ENCODE measurements around the gene LRRC8A.
"Not testable (repeated sequence)": the region's sequence is repeated elsewhere in the genome, so short reads cannot be mapped to it uniquely, and the experiment has no call there.

Gene LRRC8A

DNA sequence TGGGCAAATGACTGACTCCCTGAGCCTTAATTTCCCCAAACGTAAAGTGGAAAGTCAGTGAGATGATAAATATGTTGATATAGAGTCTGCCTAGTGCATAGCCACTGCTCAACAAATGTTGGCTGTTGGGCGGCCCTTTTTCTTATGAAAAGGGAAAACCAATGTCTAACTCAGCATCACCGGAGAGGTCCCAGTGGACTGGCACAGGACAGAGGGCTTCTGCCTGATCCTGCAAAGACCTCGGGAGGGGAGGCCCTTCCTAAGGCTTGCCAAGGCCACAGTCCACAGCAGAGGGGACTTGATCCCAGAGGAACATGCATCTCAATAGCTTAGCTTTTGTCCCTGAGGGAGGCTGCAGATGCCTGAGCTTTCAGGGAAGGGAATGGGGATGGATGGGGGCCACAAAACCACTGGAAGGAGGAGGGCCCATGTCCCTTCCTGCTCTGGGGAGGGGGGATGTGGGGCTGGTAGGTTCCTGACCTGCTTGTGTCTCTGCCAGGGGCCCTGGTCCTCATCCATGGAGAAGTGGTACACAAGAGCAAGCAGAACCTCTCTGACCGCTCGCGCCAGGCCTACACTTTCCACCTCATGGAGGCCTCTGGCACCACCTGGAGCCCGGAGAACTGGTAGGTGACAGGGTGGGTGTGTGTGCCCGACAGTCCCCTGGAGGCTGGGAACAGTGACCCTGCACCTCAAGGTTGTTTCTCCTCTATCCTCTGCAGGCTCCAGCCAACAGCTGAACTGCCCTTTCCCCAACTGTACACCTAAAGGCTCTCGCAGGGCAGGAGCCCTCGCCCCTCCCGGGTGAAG lies 59.2 kb downstream of the LRRC8A start:
- no peaks in the 10 kb centered on the region for H3K4me1 ChIP-seq (ENCODE audit: low read length)
- no peaks in the 10 kb centered on the region for H4K20me1 ChIP-seq (ENCODE audit: insufficient read depth, low read length)
- H3K27ac ChIP-seq (ENCODE audit: low read length), result no peak overlapping the region
- H3K79me2 ChIP-seq (ENCODE audit: low read length), result no peaks in the 10 kb centered on the region
- H3K27me3 ChIP-seq (ENCODE audit: low read depth, low read length), result no peaks in the 10 kb centered on the region
- no peak overlapping the region for H3K4me3 ChIP-seq (ENCODE audit: low read length)
- no peak overlapping the region for H3K4me2 ChIP-seq (ENCODE audit: low read length)
- H3K9ac ChIP-seq (ENCODE audit: low read length), result no peak overlapping the region
- H2AFZ ChIP-seq (ENCODE audit: low read depth, low read length), result no peak overlapping the region
- no peaks in the 10 kb centered on the region for H3K9me3 ChIP-seq (ENCODE audit: insufficient read depth, low read length)
- TF ChIP-seq EZH2phosphoT487 (IDR thresholded peaks at IDR 0.05; ENCODE audit: low read depth), result no peak
- TF ChIP-seq, protein P1, sequence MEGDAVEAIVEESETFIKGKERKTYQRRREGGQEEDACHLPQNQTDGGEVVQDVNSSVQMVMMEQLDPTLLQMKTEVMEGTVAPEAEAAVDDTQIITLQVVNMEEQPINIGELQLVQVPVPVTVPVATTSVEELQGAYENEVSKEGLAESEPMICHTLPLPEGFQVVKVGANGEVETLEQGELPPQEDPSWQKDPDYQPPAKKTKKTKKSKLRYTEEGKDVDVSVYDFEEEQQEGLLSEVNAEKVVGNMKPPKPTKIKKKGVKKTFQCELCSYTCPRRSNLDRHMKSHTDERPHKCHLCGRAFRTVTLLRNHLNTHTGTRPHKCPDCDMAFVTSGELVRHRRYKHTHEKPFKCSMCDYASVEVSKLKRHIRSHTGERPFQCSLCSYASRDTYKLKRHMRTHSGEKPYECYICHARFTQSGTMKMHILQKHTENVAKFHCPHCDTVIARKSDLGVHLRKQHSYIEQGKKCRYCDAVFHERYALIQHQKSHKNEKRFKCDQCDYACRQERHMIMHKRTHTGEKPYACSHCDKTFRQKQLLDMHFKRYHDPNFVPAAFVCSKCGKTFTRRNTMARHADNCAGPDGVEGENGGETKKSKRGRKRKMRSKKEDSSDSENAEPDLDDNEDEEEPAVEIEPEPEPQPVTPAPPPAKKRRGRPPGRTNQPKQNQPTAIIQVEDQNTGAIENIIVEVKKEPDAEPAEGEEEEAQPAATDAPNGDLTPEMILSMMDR (IDR thresholded peaks at IDR 0.05; ENCODE audit: low read depth, low read length), result no peak
- no peaks in the 10 kb centered on the region for H3K36me3 ChIP-seq (replicated peaks; ENCODE audit: low read depth, low read length)

DNA sequence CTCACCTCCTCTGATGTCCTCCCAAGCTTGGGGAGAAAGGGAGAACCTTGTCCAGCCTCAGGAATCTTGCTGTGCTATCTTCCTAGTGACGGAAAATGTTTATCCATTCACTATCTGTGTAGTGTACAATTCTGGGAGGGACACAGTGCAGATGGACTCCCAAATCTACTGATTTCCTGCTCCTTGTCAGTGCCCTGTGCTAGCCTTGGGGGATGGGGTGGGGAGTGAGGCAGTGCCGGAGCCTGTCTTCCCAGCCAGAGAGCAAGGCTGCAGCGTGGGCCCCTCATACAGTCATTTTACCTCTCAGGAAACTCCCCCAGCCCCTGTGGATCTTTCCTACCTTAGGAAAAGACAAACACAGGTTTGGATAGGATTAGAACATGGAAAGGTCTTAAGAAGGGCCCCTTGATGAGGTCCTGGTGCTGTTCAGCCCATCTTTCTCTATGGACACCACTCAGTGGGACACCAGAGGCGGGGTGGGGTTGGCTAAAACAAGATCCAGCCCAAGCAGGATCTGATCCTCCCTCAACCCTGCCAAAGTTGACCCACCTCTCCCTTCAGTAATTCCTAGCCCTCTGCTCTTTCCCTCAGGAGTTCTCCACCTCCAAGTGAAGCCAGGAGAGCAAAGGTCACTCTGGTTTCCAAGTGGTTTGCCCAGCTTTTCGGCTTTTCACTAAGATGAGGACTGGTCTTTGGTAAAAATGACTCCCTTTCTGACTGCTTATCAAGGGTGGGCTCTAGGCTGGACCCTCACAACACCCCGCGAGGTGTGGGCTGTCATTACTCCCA lies 62.1 kb downstream of the LRRC8A start:
- Histone ChIP-seq H3K79me2 (ENCODE audit: low read length) (peaks cover 14% of the 10 kb centered on the region), H3K36me3 (replicated peaks; ENCODE audit: low read depth, low read length) (no peaks in the 10 kb centered on the region), H3K4me2 (ENCODE audit: low read length) (no peak overlapping the region), H4K20me1 (ENCODE audit: insufficient read depth, low read length) (no peaks in the 10 kb centered on the region), H3K9me3 (ENCODE audit: insufficient read depth, low read length) (no peaks in the 10 kb centered on the region), H3K4me1 (ENCODE audit: low read length) (peaks cover 5% of the 10 kb centered on the region), H2AFZ (ENCODE audit: low read depth, low read length) (no peak overlapping the region), H3K4me3 (ENCODE audit: low read length) (no peak overlapping the region), H3K27me3 (ENCODE audit: low read depth, low read length) (no peaks in the 10 kb centered on the region), H3K27ac (ENCODE audit: low read length) (no peak overlapping the region), H3K9ac (ENCODE audit: low read length) (no peak overlapping the region)
- TF ChIP-seq, protein P1 (IDR thresholded peaks at IDR 0.05; ENCODE audit: low read depth, low read length), result no peak
- no peak for TF ChIP-seq EZH2phosphoT487 (IDR thresholded peaks at IDR 0.05; ENCODE audit: low read depth)

- H3K9me3 ChIP-seq (ENCODE audit: insufficient read depth, low read length); H4K20me1 ChIP-seq (ENCODE audit: insufficient read depth, low read length); H3K4me3 ChIP-seq (ENCODE audit: low read length); H3K4me2 ChIP-seq (ENCODE audit: low read length); H2AFZ ChIP-seq (ENCODE audit: low read depth, low read length); H3K27ac ChIP-seq (ENCODE audit: low read length); H3K4me1 ChIP-seq (ENCODE audit: low read length); H3K9ac ChIP-seq (ENCODE audit: low read length); H3K36me3 ChIP-seq (replicated peaks; ENCODE audit: low read depth, low read length); H3K27me3 ChIP-seq (ENCODE audit: low read depth, low read length): not testable (repeated sequence)
- peaks cover 14% of the 10 kb centered on the region for H3K79me2 ChIP-seq (ENCODE audit: low read length)
Observed at GRCh38 chr9:128944966-128945365, 63.0 kb downstream of the LRRC8A start.

- Histone ChIP-seq H3K9me3 (ENCODE audit: insufficient read depth, low read length) (no peaks in the 10 kb centered on the region), H3K27ac (ENCODE audit: low read length) (no peak overlapping the region), H3K4me2 (ENCODE audit: low read length) (no peak overlapping the region), H3K79me2 (ENCODE audit: low read length) (peaks cover 14% of the 10 kb centered on the region), H3K4me3 (ENCODE audit: low read length) (no peak overlapping the region), H4K20me1 (ENCODE audit: insufficient read depth, low read length) (no peaks in the 10 kb centered on the region), H3K27me3 (ENCODE audit: low read depth, low read length) (no peaks in the 10 kb centered on the region), H3K9ac (ENCODE audit: low read length) (no peak overlapping the region), H2AFZ (ENCODE audit: low read depth, low read length) (no peak overlapping the region), H3K4me1 (ENCODE audit: low read length) (peaks cover 5% of the 10 kb centered on the region), H3K36me3 (replicated peaks; ENCODE audit: low read depth, low read length) (peaks cover 4% of the 10 kb centered on the region)
- no peak for TF ChIP-seq EZH2phosphoT487 (IDR thresholded peaks at IDR 0.05; ENCODE audit: low read depth)
- TF ChIP-seq, protein P1 (IDR thresholded peaks at IDR 0.05; ENCODE audit: low read depth, low read length), result no peak
Observed at GRCh38 chr9:128945798-128946501, 64.0 kb downstream of the LRRC8A start.

All from OCI-LY3 (cell line).